IMR-90 (cell line): ENCODE data around the gene ZNF732. TPM values are rescaled to one million over a fixed set of nuclear protein-coding genes. Genes with fewer than 3 reads are reported as not detected.

Experiments used
- ATAC-seq: fragments of 200-7000 bp; cut with Tn5 transposase; 2 replicates; pipeline ENCODE4 v1.9.1; 2020; ENCODE audit warnings: low read depth, mild to moderate bottlenecking, moderate library complexity
- BruUV-seq: library from RNA; stranded (reverse); fragments of 400-500 nt; replicated peaks from 2 replicates; lab custom pipeline; 2021; lab: Mats Ljungman, UMichigan
- CTCF ChIA-PET: fragments of 300-600 bp; formaldehyde crosslinking; extraction: SDS; loops from one replicate; lab custom pipeline; 2021; ENCODE audit warnings: antibody characterized with exemption; lab: Yijun Ruan, JAX
- POLR2A ChIA-PET: fragments of 300-600 bp; sonication (Branson Sonifier 250); formaldehyde crosslinking; loops from one replicate; lab custom pipeline; 2022; ENCODE audit warnings: antibody characterized with exemption; ENCODE audit not compliant: unreplicated experiment; lab: Charles Lee
- DNase-seq: peaks from one replicate; pipeline ENCODE4 v3.0.0; 2013
- H2AFZ ChIP-seq: replicated peaks from 2 replicates; pipeline ENCODE3; 2013; ENCODE audit warnings: low read length, mild to moderate bottlenecking; ENCODE audit not compliant: poor library complexity
- H2AK5ac ChIP-seq: 2 replicates; pipeline ENCODE4 v1.6.1; 2013; ENCODE audit warnings: low read depth, low read length, inconsistent platforms
- H2AK9ac ChIP-seq: replicated peaks from 2 replicates; pipeline ENCODE3; 2013; ENCODE audit warnings: mild to moderate bottlenecking, low read depth, low read length, moderate library complexity; ENCODE audit not compliant: poor library complexity
- H2BK120ac ChIP-seq: 2 replicates; pipeline ENCODE4 v1.6.1; 2013; ENCODE audit warnings: low read depth, low read length, inconsistent platforms
- H2BK15ac ChIP-seq: 3 replicates; pipeline ENCODE4 v1.6.1; 2013; ENCODE audit warnings: low read depth, low read length, inconsistent platforms
- H2BK20ac ChIP-seq: 2 replicates; pipeline ENCODE4 v1.6.1; 2013; ENCODE audit warnings: low read depth, mild to moderate bottlenecking, inconsistent platforms, low read length, moderate library complexity
- H2BK5ac ChIP-seq: 2 replicates; pipeline ENCODE4 v1.6.1; 2013; ENCODE audit warnings: mild to moderate bottlenecking, low read depth, low read length, inconsistent platforms; ENCODE audit not compliant: poor library complexity, severe bottlenecking
- H3K14ac ChIP-seq: replicated peaks from 2 replicates; pipeline ENCODE4 v1.6.1; 2013; ENCODE audit warnings: low read depth, low read length, inconsistent platforms
- H3K18ac ChIP-seq: 2 replicates; pipeline ENCODE4 v1.6.1; 2013; ENCODE audit warnings: low read depth, low read length, control low read depth
- H3K23ac ChIP-seq: 2 replicates; pipeline ENCODE4 v1.6.1; 2013; ENCODE audit warnings: low read depth, low read length, inconsistent platforms
- H3K27ac ChIP-seq: 2 replicates; pipeline ENCODE4 v1.5.1; 2013; ENCODE audit warnings: mild to moderate bottlenecking, control low read depth, low read length; ENCODE audit not compliant: insufficient read depth
- H3K27me3 ChIP-seq: 2 replicates; pipeline ENCODE4 v1.6.1; 2013; ENCODE audit warnings: low read length; ENCODE audit not compliant: control insufficient read depth, insufficient read depth
- H3K36me3 ChIP-seq: 2 replicates; pipeline ENCODE4 v1.6.1; 2013; ENCODE audit warnings: low read length, mixed read lengths; ENCODE audit not compliant: control insufficient read depth, insufficient read depth
- H3K4ac ChIP-seq: 2 replicates; pipeline ENCODE4 v1.6.1; 2013; ENCODE audit warnings: low read depth, low read length, inconsistent platforms
- H3K4me1 ChIP-seq: 2 replicates; pipeline ENCODE4 v1.6.1; 2013; ENCODE audit warnings: low read length, mixed read lengths; ENCODE audit not compliant: control insufficient read depth, insufficient read depth
- H3K4me2 ChIP-seq: 2 replicates; pipeline ENCODE4 v1.6.1; 2013; ENCODE audit warnings: low read depth, mild to moderate bottlenecking, control low read depth, low read length, moderate library complexity
- H3K4me3 ChIP-seq: 2 replicates; pipeline ENCODE4 v1.5.1; 2013; ENCODE audit warnings: low read depth, mild to moderate bottlenecking, control low read depth, low read length, moderate library complexity; ENCODE audit not compliant: insufficient read depth
- H3K56ac ChIP-seq: 2 replicates; pipeline ENCODE4 v1.6.1; 2013; ENCODE audit warnings: low read length, inconsistent platforms; ENCODE audit not compliant: insufficient read depth; ENCODE audit errors: extremely low read depth
- H3K79me1 ChIP-seq, 2 experiments: 2 replicates each; pipeline ENCODE4 v1.6.1; 2013; ENCODE audit warnings: low read length in 2 of 2, inconsistent platforms in 1 of 2, low read depth in 1 of 2
- H3K9ac ChIP-seq: 2 replicates; pipeline ENCODE4 v1.6.1; 2013; ENCODE audit warnings: low read depth, low read length, control low read depth
- H3K9me1 ChIP-seq: 2 replicates; pipeline ENCODE4 v1.6.1; 2013; ENCODE audit warnings: low read length, inconsistent platforms; ENCODE audit not compliant: insufficient read depth
- H3K9me3 ChIP-seq: 2 replicates; pipeline ENCODE4 v1.6.1; 2013; ENCODE audit warnings: low read length; ENCODE audit not compliant: control insufficient read depth, insufficient read depth
- H4K20me1 ChIP-seq: 2 replicates; pipeline ENCODE4 v1.6.1; 2013; ENCODE audit warnings: low read length, inconsistent platforms; ENCODE audit not compliant: insufficient read depth
- H4K5ac ChIP-seq: 2 replicates; pipeline ENCODE4 v1.6.1; 2013; ENCODE audit warnings: mild to moderate bottlenecking, low read depth, low read length, control low read depth
- H4K8ac ChIP-seq, 2 experiments: 2 replicates each; pipeline ENCODE4 v1.6.1; 2013; ENCODE audit warnings: low read depth in 2 of 2, low read length in 2 of 2, control low read depth in 1 of 2, inconsistent platforms in 1 of 2
- H4K91ac ChIP-seq: 2 replicates; pipeline ENCODE4 v1.6.1; 2013; ENCODE audit warnings: low read depth, low read length, inconsistent platforms; ENCODE audit not compliant: insufficient read depth
- CEBPB ChIP-seq: IDR thresholded peaks from 2 replicates; pipeline ENCODE4 v1.6.1; 2012; ENCODE audit warnings: low read depth, low read length, improper control_type of control experiment
- MAFK ChIP-seq: IDR thresholded peaks from 2 replicates; pipeline ENCODE4 v1.6.1; 2012; ENCODE audit warnings: low read depth, low read length, improper control_type of control experiment
- RFX5 ChIP-seq: IDR thresholded peaks from 2 replicates; pipeline ENCODE4 v1.8.0; 2012; ENCODE audit warnings: low read depth, mild to moderate bottlenecking, low read length, moderate library complexity
- WGBS, 2 experiments: methylation state at CpG; one replicate each; pipeline versions ENCODE4 v1.1.5 to v1.1.7; 2013; ENCODE audit warnings: missing lambda C conversion rate in 2 of 2; ENCODE audit not compliant: insufficient read length in 1 of 2; ENCODE audit errors: extremely low coverage in 2 of 2; 5-methylcytosine and 5-hydroxymethylcytosine counted together
- dilution Hi-C: fragments of 300-500 bp; cut with HindIII; formaldehyde crosslinking; loops from one replicate; pipeline ENCODE4 v1.14.3; 2018; ENCODE audit warnings: low sequenced_read_pairs; ENCODE audit not compliant: unreplicated experiment
- in situ Hi-C: fragments of 300-500 bp; cut with MboI; formaldehyde crosslinking; loops from 3 replicates; pipeline ENCODE4 v1.14.3; 2019; ENCODE audit warnings: low sequenced_read_pairs, inconsistent platforms, mixed read lengths
- intact Hi-C: fragments of 100-400 bp; cut with micrococcal nuclease; formaldehyde crosslinking; loops from 2 replicates; pipeline ENCODE4 v1.10.0; 2022
- polyA plus RNA-seq, 3 experiments: library from polyadenylated mRNA; depleted of rRNA; stranded (reverse); fragments of >200 nt; gene quantifications; 2 replicates each; pipeline ENCODE4 v1.2.3, GENCODE V29; 2012; ENCODE audit warnings: low replicate concordance in 1 of 3
- total RNA-seq: library from RNA; depleted of rRNA; stranded (reverse); fragments of >200 nt; gene quantifications from 2 replicates; pipeline ENCODE4 v1.2.3, GENCODE V29; 2012

ZNF732 gene
- total and polyA plus RNA-seq, 2 of the 4 experiments (the other 2 are of a cell fraction) = under 0.01 TPM; not detected in 1

DNA sequence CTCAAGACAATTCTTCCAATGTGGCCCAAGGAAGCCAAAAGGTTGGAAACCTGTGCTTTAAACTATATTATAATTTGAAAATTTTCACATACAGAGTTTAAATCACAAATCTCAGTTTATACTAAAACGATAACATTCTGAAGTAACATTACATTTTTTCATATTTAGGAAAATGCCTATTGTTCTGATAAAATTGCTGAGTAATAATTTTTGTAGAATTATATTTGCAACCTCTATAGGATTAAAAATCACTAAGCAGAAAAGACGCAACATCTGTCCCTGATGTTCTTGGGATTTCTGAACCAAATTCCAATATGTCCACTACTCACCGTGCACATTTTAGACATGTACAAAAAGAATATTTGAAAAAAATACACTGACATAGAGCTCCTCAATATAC, 10.5 kb downstream of the ZNF732 start:
- H3K9ac ChIP-seq = no peak overlapping the region
- no peak overlapping the region for H2AK5ac ChIP-seq
- no peaks in the 10 kb centered on the region for H3K79me1 ChIP-seq
- in situ Hi-C loops = no loop called here
- no peak overlapping the region for H3K23ac ChIP-seq
- no peak overlapping the region for H4K8ac ChIP-seq
- no peaks in the 10 kb centered on the region for H3K27me3 ChIP-seq
- no peak overlapping the region for H3K18ac ChIP-seq
- H4K20me1 ChIP-seq = no peaks in the 10 kb centered on the region
- no peak overlapping the region for H2BK120ac ChIP-seq
- H3K14ac ChIP-seq = no peak overlapping the region
- H3K4me1 ChIP-seq = no peaks in the 10 kb centered on the region
- no peak overlapping the region for H3K4ac ChIP-seq
- H3K9me1 ChIP-seq = no peaks in the 10 kb centered on the region
- H4K91ac ChIP-seq = no peak overlapping the region
- no peak overlapping the region for H3K4me3 ChIP-seq
- H3K9me3 ChIP-seq = peaks cover 19% of the 10 kb centered on the region
- H2BK15ac ChIP-seq = no peak overlapping the region
- BruUV-seq = no TSS peak
- no peak overlapping the region for H2BK5ac ChIP-seq
- no CpG with 5 or more reads among the region's 3 CpGs for WGBS, 2 experiments
- H3K4me2 ChIP-seq = no peak overlapping the region
- H2BK20ac ChIP-seq = no peak overlapping the region
- ChIA-PET POLR2A (no interaction called here), CTCF (no interaction called here)
- no peak for TF ChIP-seq CEBPB
- no peak for TF ChIP-seq RFX5
- TF ChIP-seq MAFK = peak; percentile 51
- dilution Hi-C loops = no loop called here
- DNase-seq = no peak
- no peak overlapping the region for H4K5ac ChIP-seq
- H3K36me3 ChIP-seq = no peaks in the 10 kb centered on the region
- no peak overlapping the region for H3K27ac ChIP-seq
- H2AFZ ChIP-seq = no peak overlapping the region
- no peak overlapping the region for H3K56ac ChIP-seq
- no peak overlapping the region for H2AK9ac ChIP-seq
- intact Hi-C loops = no loop called here
- no peak for ATAC-seq
